ENCODE measurements around the gene DIDO1.

GRCh38 chr20:62959998-62960436 lies 33.7 kb upstream of the DIDO1 start:
- TF ChIP-seq POLR2AphosphoS5 (IDR thresholded peaks at IDR 0.05): no peak
- no peak for TF ChIP-seq CTCF (IDR thresholded peaks at IDR 0.05)
- no peak for TF ChIP-seq EP300 (IDR thresholded peaks at IDR 0.05; ENCODE audit: low read depth)
- no peak for TF ChIP-seq POLR2A (IDR thresholded peaks at IDR 0.05)
